ENCODE results near the gene DCHS1. TPM values are rescaled to one million over a fixed set of nuclear protein-coding genes. Genes with fewer than 3 reads are reported as not detected.
A peak's percentile ranks its signal among the peaks of the same experiment; 100 is the strongest.

DCHS1 gene
- total and polyA plus RNA-seq, 9 of the 15 experiments (the other 6 are each of a cell fraction or from before 2014, with no cell fraction given) = 0.04 to 0.49 (median 0.14) TPM; not detected in 2

DNA sequence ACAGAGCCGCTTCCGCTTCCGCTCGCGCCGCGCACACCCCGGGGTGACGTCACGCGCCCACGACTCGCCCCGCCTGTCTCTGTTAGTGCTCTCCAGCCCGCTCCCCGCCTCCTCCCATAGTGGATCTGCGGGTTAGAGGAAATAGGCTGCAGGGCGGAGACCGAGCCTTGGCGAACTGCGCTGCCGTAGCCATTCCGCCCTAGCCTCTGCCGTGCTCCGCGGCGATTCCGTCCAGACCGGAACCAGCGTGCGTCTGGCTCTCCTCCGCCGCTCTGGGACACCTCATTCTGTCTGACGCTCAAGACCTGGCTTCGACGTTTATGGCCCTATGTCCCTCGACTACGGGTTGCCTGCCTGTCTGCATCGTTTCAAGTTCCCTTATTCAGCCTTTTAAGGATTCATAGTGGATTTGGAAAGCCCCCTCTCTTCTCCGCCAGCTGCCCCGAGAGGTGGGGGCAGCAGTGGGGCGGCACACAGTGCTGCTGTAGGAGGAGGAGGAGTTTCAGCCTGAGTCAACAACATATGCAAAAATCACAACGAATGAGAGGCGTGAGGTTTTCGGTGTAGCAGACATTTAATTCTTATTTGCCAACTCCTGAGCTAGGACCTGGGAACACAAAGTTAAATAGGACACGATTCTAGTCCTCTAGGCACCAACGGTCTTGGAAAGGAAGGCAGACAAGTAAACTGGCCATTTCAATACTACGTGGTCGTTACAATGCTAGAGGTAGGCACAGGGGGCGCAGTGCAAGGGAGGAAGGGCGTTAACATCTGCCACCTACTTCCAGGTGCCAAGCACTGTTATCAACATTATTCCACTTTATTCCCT lies 43.2 kb downstream of the DCHS1 start, which contains the start of gene TAF10 (continued):
- TF ChIP-seq, protein P1, sequence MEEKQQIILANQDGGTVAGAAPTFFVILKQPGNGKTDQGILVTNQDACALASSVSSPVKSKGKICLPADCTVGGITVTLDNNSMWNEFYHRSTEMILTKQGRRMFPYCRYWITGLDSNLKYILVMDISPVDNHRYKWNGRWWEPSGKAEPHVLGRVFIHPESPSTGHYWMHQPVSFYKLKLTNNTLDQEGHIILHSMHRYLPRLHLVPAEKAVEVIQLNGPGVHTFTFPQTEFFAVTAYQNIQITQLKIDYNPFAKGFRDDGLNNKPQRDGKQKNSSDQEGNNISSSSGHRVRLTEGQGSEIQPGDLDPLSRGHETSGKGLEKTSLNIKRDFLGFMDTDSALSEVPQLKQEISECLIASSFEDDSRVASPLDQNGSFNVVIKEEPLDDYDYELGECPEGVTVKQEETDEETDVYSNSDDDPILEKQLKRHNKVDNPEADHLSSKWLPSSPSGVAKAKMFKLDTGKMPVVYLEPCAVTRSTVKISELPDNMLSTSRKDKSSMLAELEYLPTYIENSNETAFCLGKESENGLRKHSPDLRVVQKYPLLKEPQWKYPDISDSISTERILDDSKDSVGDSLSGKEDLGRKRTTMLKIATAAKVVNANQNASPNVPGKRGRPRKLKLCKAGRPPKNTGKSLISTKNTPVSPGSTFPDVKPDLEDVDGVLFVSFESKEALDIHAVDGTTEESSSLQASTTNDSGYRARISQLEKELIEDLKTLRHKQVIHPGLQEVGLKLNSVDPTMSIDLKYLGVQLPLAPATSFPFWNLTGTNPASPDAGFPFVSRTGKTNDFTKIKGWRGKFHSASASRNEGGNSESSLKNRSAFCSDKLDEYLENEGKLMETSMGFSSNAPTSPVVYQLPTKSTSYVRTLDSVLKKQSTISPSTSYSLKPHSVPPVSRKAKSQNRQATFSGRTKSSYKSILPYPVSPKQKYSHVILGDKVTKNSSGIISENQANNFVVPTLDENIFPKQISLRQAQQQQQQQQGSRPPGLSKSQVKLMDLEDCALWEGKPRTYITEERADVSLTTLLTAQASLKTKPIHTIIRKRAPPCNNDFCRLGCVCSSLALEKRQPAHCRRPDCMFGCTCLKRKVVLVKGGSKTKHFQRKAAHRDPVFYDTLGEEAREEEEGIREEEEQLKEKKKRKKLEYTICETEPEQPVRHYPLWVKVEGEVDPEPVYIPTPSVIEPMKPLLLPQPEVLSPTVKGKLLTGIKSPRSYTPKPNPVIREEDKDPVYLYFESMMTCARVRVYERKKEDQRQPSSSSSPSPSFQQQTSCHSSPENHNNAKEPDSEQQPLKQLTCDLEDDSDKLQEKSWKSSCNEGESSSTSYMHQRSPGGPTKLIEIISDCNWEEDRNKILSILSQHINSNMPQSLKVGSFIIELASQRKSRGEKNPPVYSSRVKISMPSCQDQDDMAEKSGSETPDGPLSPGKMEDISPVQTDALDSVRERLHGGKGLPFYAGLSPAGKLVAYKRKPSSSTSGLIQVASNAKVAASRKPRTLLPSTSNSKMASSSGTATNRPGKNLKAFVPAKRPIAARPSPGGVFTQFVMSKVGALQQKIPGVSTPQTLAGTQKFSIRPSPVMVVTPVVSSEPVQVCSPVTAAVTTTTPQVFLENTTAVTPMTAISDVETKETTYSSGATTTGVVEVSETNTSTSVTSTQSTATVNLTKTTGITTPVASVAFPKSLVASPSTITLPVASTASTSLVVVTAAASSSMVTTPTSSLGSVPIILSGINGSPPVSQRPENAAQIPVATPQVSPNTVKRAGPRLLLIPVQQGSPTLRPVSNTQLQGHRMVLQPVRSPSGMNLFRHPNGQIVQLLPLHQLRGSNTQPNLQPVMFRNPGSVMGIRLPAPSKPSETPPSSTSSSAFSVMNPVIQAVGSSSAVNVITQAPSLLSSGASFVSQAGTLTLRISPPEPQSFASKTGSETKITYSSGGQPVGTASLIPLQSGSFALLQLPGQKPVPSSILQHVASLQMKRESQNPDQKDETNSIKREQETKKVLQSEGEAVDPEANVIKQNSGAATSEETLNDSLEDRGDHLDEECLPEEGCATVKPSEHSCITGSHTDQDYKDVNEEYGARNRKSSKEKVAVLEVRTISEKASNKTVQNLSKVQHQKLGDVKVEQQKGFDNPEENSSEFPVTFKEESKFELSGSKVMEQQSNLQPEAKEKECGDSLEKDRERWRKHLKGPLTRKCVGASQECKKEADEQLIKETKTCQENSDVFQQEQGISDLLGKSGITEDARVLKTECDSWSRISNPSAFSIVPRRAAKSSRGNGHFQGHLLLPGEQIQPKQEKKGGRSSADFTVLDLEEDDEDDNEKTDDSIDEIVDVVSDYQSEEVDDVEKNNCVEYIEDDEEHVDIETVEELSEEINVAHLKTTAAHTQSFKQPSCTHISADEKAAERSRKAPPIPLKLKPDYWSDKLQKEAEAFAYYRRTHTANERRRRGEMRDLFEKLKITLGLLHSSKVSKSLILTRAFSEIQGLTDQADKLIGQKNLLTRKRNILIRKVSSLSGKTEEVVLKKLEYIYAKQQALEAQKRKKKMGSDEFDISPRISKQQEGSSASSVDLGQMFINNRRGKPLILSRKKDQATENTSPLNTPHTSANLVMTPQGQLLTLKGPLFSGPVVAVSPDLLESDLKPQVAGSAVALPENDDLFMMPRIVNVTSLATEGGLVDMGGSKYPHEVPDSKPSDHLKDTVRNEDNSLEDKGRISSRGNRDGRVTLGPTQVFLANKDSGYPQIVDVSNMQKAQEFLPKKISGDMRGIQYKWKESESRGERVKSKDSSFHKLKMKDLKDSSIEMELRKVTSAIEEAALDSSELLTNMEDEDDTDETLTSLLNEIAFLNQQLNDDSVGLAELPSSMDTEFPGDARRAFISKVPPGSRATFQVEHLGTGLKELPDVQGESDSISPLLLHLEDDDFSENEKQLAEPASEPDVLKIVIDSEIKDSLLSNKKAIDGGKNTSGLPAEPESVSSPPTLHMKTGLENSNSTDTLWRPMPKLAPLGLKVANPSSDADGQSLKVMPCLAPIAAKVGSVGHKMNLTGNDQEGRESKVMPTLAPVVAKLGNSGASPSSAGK (IDR thresholded peaks at IDR 0.05) = peak; percentile 88
- TF ChIP-seq ZNF668 (CRISPR knock-in tag; IDR thresholded peaks at IDR 0.05) = no peak
- TF ChIP-seq PHB2 (IDR thresholded peaks at IDR 0.05; ENCODE audit: low read depth) = no peak
- no peak for TF ChIP-seq ZNF436 (CRISPR knock-in tag; IDR thresholded peaks at IDR 0.05)
- no peak for TF ChIP-seq MEF2D (tag; conservative IDR thresholded peaks at IDR 0.05; ENCODE audit: low read depth)
- peak; percentile 72 to 76 for TF ChIP-seq NRF1 (conservative IDR thresholded peaks at IDR 0.05 in 1 of 2, IDR thresholded peaks at IDR 0.05 in 1 of 2)
- TF ChIP-seq GABPB2 (CRISPR knock-in tag; conservative IDR thresholded peaks at IDR 0.05) = no peak
- TF ChIP-seq, protein P2, sequence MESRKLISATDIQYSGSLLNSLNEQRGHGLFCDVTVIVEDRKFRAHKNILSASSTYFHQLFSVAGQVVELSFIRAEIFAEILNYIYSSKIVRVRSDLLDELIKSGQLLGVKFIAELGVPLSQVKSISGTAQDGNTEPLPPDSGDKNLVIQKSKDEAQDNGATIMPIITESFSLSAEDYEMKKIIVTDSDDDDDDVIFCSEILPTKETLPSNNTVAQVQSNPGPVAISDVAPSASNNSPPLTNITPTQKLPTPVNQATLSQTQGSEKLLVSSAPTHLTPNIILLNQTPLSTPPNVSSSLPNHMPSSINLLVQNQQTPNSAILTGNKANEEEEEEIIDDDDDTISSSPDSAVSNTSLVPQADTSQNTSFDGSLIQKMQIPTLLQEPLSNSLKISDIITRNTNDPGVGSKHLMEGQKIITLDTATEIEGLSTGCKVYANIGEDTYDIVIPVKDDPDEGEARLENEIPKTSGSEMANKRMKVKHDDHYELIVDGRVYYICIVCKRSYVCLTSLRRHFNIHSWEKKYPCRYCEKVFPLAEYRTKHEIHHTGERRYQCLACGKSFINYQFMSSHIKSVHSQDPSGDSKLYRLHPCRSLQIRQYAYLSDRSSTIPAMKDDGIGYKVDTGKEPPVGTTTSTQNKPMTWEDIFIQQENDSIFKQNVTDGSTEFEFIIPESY (CRISPR knock-in tag; IDR thresholded peaks at IDR 0.05) = no peak
- TF ChIP-seq POLR2G (IDR thresholded peaks at IDR 0.05; ENCODE audit: low read depth, low read length) = peak; percentile 95
- TF ChIP-seq, protein P3, sequence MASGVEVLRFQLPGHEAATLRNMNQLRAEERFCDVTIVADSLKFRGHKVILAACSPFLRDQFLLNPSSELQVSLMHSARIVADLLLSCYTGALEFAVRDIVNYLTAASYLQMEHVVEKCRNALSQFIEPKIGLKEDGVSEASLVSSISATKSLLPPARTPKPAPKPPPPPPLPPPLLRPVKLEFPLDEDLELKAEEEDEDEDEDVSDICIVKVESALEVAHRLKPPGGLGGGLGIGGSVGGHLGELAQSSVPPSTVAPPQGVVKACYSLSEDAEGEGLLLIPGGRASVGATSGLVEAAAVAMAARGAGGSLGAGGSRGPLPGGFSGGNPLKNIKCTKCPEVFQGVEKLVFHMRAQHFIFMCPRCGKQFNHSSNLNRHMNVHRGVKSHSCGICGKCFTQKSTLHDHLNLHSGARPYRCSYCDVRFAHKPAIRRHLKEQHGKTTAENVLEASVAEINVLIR (CRISPR knock-in tag; IDR thresholded peaks at IDR 0.05) = peak; percentile 82
- no peak for TF ChIP-seq ZNF785 (CRISPR knock-in tag; IDR thresholded peaks at IDR 0.05)
- no peak for TF ChIP-seq NCOA2 (IDR thresholded peaks at IDR 0.05; ENCODE audit: partially characterized antibody in 2 of 2)
- TF ChIP-seq DDX20 (tag; IDR thresholded peaks at IDR 0.05; ENCODE audit: low read depth) = no peak

Measured in K562 (cell line).